Hepatic stellate cell (primary cell): ENCODE results near the gene NR2C1.
"Not testable (repeated sequence)": the region's sequence is repeated elsewhere in the genome, so short reads cannot be mapped to it uniquely, and the experiment has no call there.

ENCODE experiments used
- DNase-seq: peaks from one replicate; pipeline ENCODE4 v3.0.0; 2011; ENCODE audit warnings: low spot score

NR2C1 gene

DNA sequence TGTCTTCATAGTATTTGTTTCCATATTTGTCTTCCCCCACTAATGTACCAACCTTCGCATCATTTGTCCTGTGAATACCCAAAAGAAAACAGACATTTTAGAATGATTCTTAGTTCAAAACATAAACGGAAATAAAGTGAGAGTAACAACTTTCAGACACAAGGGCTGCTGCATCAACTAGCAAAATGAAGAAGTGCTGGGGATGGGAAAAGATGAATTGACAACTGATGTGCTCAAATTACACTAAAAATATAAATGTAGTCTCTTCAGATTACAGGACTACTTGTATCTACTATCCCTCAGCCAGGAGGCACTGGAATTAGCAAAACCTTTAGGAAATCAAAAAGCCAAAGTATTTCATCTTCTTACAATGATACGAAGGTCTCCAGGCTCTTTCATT is 70.7 kb downstream of the NR2C1 start:
- DNase-seq: no peak

- no peak for DNase-seq
Measured at GRCh38 chr12:94998326-94998725, 75.1 kb downstream of the NR2C1 start.

GRCh38 chr12:94997726-94998125 is 75.7 kb downstream of the NR2C1 start:
- no peak for DNase-seq

GRCh38 chr12:94997061-94997460 is 76.4 kb downstream of the NR2C1 start:
- DNase-seq: no peak

DNA sequence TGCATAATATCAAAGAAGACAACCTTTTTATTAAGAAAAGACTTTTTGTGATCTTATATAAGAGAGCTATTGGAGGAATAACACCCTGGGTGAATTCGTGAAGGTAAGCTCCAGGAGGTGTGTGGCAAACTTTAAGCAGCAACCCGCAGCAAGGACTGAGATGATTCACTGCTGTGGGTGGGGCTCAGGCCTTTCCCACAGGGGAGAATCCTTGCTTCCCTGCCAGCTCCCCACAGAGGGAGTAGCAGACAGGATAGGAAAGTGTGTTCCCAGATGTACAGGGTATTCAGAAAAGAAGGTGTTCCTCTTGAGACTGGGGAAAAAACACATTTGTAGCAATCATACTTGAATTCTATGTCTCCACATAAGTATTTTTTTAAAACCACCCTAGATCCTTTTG is 79.1 kb downstream of the NR2C1 start:
- peak; percentile 50 for DNase-seq

DNA sequence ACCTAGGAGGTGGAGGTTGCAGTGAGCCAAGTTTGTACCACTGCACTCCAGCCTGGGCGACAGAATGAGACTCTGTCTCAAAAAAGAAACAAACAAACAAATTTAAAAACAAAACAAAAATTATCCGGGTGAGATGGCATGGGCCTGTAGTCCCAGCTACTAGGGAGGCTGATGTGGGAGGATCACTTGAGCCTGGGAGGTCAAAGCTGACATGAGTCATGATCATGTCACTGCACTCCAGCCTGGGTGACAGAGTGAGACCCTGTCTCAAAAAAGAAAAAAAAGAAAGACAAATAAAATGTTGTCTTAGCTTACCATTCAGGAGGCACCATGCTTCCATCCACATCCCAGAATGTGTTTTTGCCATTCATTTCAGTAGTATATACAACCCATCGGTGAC is 79.6 kb downstream of the NR2C1 start:
- not testable (repeated sequence) for DNase-seq

GRCh38 chr12:94990222-94990621 is 83.2 kb downstream of the NR2C1 start:
- no peak for DNase-seq

DNA sequence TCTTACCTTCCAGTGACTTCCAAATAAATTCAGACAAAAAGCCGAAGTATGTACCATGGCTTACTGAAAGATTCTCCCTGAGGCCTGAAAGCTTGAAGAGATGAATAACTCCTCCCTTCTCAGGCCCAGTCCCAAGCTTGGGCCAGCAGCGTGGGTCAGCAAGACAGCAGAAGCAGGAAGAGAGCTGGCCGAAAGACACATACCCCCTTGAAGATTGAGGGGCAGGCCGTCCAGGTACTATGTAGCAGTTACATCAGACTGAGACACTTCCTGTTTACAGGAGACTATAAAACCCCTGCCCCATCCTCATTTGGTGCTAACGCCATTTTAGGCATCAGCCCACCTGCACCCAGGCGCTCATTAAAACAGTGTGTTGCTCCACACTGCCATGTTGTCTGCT is 84.9 kb downstream of the NR2C1 start:
- no peak for DNase-seq

DNA sequence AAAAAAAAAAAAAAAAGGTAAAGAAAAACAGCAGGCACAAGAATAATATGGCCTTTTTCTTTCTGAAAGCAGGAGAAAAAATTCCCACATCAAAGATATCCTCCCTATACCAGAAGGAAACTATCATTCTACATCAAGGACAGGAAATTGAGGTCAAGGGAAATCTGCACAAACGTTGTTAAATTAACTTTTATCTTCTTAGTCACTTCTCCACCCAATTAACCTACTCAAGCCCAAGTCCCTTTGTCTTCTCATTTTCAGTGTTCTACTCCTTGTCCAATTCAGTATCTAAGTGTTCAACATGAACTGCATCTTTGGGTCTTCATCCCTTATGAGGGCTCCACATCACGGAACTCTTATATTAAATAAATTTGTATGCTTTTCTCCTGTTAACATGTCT is 85.6 kb downstream of the NR2C1 start:
- DNase-seq: no peak

- DNase-seq: no peak
Measured at GRCh38 chr12:94987076-94987669, 86.2 kb downstream of the NR2C1 start.

DNA sequence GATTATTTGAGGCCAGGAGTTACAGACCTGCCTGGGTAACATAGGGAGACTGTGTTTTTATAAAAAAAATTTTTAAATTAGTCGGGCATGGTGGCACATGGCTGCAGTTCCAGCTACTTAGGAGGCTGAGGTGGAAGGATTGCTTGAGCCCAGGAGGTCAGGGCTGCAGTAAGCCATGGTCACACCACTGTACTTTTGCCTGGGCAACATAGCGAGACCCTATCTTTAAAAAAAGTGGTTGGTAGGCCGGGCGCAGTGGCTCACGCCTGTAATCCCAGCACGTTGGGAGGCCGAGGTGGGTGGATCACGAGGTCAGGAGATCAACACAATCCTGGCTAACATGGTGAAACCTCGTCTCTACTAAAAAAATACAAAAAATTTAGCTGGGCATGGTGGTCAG is 88.3 kb downstream of the NR2C1 start:
- DNase-seq: not testable (repeated sequence)

DNA sequence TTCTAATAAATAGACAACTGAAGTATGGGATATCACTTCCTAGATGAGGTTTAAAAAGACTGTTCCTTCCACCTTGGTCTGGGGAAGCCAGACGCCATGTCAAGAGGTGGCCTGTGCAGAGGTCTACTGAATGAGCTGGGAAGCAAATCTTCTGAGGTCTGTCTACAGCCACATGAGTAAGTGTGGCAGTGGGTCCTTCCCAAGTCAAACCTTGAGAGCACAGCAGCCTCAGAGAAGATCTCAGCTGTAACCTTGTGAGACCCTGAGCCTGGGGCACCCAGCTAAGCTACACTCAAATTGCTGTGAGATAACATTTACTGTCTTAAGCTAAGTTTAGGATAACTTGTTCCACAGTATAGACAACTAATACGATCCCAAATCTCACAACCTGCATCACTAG is 90.1 kb downstream of the NR2C1 start:
- no peak for DNase-seq

DNA sequence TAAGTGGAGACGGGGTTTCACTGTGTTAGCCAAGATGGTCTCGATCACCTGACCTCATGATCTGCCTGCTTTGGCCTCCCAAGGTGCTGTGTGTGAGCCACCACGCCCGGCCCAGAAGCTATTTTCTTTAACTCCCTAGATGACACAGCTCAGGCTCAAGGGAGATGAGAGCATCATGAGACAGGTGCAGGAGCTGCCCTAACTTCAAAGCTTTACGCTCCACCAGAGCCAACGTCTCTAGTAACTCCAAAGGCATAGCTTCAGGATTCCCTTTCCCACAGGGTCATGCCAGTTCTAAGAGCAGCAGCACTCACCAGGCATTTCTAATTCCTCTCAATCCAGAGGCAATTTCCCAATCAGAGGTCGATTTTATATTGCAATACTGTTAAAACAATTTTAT is 91.0 kb downstream of the NR2C1 start:
- DNase-seq: no peak

GRCh38 chr12:94980577-94980976 is 92.8 kb downstream of the NR2C1 start:
- no peak for DNase-seq

- DNase-seq: no peak
Measured at GRCh38 chr12:94979941-94980340, 93.5 kb downstream of the NR2C1 start.

DNA sequence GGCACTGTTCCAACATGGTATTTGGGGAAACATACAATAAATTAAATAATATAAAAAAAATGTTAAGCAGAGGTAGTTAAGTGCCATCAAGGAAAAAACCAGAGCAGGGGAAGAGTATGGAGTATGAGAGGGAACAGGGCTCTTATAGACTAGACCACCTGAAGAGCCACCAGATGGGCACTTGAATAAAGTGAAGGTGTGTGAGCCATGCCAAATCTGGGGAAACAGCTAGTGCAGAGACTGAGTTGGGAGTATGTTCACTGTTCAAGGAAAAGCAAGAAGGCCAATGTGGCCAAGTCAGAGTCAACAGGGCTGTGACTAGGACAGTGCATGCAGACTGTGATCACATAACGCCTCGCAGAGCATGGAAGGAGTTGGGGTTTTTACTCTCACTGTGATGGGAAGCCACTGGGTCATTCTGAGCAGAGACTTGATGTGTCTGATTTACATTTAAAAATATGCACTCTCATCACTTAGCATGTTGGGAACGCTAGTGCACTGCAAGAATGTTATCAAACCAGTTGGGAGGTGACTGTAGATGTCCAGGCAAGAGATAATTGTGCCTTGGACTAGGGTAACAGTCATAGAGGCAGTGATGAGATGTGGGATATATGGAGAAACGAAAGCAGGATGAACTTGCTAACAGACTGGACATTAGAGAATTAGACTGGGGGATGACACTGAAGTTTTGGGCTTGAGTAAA is 95.5 kb downstream of the NR2C1 start:
- no peak for DNase-seq

- DNase-seq: no peak
Measured at GRCh38 chr12:94973221-94973620, 100.2 kb downstream of the NR2C1 start.

- no peak for DNase-seq
Measured at GRCh38 chr12:94972795-94973194, 100.6 kb downstream of the NR2C1 start.

DNA sequence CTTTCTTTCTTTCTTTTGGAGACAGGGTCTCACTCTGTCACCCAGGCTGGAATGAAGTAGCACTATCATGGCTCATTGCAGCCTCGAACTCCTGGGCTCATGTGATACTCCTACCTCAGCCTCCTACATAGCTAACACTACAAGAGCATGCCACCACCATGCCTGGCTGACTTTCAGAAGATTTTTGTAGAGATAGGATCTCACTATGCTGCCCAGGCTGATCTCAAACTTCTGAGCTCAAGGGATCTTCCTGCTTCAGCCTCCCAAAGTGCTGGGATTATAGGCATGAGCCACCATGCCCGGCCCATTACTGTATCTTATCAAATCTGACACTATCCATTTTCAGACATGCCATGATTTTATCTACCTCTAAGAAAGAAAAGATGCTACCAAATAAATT is 101.5 kb downstream of the NR2C1 start:
- no peak for DNase-seq

DNA sequence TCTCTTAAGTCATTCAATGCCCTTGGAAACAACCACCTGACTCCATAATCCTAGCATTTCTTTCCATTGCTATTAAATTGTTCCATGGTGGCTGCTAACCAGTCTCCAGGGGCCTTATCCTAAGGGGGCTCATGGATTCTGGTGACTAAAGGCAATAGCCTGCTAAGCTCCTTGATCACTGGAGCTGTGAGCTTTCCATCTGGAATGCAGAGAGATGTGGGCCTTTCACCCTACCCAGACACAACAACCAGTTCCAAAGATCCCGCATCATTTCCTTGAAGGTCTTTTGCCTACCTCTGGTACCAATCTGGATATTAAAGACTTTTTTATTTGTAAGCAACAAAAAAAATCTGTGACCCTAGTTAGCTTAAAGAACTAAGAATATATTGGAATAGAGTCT is 102.9 kb downstream of the NR2C1 start:
- DNase-seq: no peak
